NCI-H1105 treated with DMSO at 0.1 percent for 48 hours (cell line): Measurements from ENCODE around the gene HIRA.
"Not testable (repeated sequence)": the region's sequence is repeated elsewhere in the genome, so short reads cannot be mapped to it uniquely, and the experiment has no call there.

Source experiments
- DNase-seq: peaks from one replicate; lab custom pipeline; 2025; lab: John Stamatoyannopoulos, UW

Gene HIRA

GRCh38 chr22:19382240-19382639, 49.3 kb downstream of the HIRA start:
- no peak for DNase-seq

GRCh38 chr22:19378344-19378674, 53.2 kb downstream of the HIRA start:
- no peak for DNase-seq

- no peak for DNase-seq
These were observed 53.8 kb downstream of the HIRA start for GRCh38 chr22:19377565-19378343.

GRCh38 chr22:19376971-19377370, 54.6 kb downstream of the HIRA start:
- DNase-seq, result no peak

- no peak for DNase-seq
These were observed 55.3 kb downstream of the HIRA start for GRCh38 chr22:19376247-19376646.

- DNase-seq, result no peak
These were observed 56.1 kb downstream of the HIRA start for GRCh38 chr22:19375435-19375834.

- DNase-seq, result no peak
These were observed 57.1 kb downstream of the HIRA start for GRCh38 chr22:19374410-19374809.

- no peak for DNase-seq
These were observed 58.1 kb downstream of the HIRA start for GRCh38 chr22:19373450-19373849.

- no peak for DNase-seq
These were observed 59.6 kb downstream of the HIRA start for GRCh38 chr22:19371893-19372292.

GRCh38 chr22:19368876-19369275, 62.7 kb downstream of the HIRA start:
- no peak for DNase-seq

- DNase-seq, result no peak
These were observed 63.7 kb downstream of the HIRA start for GRCh38 chr22:19367763-19368367.

- not testable (repeated sequence) for DNase-seq
These were observed 68.0 kb downstream of the HIRA start for GRCh38 chr22:19363541-19363940.

- DNase-seq, result no peak
These were observed 69.9 kb downstream of the HIRA start for GRCh38 chr22:19361501-19362103.

GRCh38 chr22:19360862-19361261, 70.7 kb downstream of the HIRA start:
- DNase-seq, result no peak

- no peak for DNase-seq
These were observed 71.2 kb downstream of the HIRA start for GRCh38 chr22:19360300-19360792.

GRCh38 chr22:19359554-19360299, 71.8 kb downstream of the HIRA start:
- DNase-seq, result no peak

- no peak for DNase-seq
These were observed 72.6 kb downstream of the HIRA start for GRCh38 chr22:19358703-19359553.

- no peak for DNase-seq
These were observed 73.3 kb downstream of the HIRA start for GRCh38 chr22:19358195-19358594.

GRCh38 chr22:19357270-19358105, 74.0 kb downstream of the HIRA start:
- no peak for DNase-seq

GRCh38 chr22:19356708-19357269, 74.7 kb downstream of the HIRA start:
- DNase-seq, result no peak
